ENCODE data around the gene CRTC1.
A peak's percentile ranks its signal among the peaks of the same experiment; 100 is the strongest.

The CRTC1 gene
- total RNA-seq: 8.6 to 27.1 reads per million in 2 experiments

DNA sequence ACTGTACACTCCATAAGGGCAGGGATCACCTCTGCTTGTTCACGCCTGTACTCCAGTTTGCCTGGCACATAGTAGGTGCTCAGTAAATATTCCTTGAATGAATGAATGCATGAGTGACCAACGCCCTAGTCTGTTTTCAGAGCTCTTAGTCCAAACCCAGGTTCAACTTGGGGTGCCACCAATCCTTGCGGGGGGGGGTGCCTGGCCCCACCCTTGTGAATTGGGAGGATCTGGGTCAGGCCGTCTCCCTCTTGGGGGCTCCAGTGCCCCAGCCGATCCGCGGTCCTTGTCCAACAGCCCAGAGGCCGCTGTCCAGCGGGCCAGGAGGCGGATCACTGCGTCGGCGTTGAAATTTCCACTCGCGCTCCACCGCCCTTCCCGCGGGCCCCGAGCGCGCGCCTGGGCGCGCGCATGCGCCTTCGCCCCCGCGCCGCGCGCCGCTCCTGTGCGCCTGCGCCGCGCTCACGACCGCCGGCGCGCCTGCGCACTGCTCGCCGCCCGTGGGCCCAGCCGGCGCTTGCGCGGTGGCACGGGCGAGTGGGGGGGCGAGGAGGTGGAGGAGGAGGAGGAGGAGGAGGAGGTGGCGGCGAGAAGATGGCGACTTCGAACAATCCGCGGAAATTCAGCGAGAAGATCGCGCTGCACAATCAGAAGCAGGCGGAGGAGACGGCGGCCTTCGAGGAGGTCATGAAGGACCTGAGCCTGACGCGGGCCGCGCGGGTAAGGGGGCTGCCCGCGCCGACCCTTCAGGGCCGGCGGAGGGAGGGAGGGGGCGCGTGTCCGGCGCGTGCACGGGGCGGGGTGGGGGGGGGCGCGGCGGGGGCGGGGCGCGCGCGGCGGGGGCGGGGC, at the start of gene CRTC1:
CRTC1 (plus strand) TSS at position 572 of the 849 bp plus-strand sequence; CDS start at position 595, 23 bp downstream.
- DNase-seq (ENCODE audit: low read depth): peak; percentile 92

- no peak for DNase-seq (ENCODE audit: low read depth)
These were observed 48.7 kb upstream of the CRTC1 start for GRCh38 chr19:18634612-18635297.

DNA sequence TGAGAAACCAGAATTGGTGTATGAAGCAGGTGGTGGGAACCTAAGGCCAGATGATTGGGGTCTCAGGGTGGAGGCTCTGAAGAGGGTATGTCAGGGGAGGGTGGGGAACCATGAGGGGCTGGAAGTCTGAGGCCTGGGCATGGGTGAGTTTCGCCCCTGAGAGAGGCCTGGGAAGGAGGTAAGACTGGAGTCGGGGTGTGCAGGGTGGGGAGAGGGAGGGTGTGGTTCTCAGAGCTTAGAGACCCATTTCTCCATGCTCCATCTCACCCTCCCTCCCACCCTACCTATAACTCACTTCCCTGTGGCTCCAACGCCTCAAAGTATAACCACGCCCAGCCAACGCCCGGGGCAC, 47.7 kb upstream of the CRTC1 start:
- no peak for DNase-seq (ENCODE audit: low read depth)

- DNase-seq (ENCODE audit: low read depth): peak; percentile 99
These were observed 47.1 kb upstream of the CRTC1 start for GRCh38 chr19:18636183-18636968.

DNA sequence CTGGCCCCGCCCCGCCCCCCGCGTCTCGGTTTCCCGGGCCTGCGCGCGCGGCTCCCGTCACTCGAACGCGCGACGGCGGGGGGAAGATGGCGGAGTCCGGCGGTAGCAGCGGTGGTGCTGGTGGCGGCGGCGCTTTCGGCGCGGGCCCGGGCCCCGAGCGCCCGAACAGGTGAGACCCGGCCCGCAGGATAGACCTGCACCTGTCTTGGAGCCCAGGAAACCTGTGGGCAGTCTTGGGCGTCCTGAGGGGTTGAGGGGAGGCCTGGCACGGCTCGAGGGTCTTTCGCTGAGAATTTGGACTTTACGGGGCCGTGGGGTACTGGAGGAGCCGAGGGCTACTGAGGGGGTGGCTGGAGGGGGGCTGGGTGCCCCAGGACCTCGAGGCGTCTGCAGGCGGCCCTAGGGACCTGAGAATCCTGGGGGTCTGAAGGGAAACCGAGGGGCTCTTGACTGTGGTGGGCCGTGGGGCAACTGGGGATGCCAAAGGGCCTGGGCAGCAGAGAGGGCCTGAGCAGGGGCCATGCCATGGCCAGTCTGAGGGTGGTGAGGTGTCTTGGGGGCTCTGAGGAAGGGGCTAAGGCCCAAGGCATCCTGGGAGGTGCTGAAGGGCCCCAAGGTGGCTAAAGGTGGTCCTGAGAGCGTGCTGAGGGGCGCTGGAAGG, 46.4 kb upstream of the CRTC1 start, which contains the start of gene KLHL26:
KLHL26 (plus strand) TSS at position 60 of the 661 bp plus-strand sequence; CDS start at position 87, 27 bp downstream.
- DNase-seq (ENCODE audit: low read depth): no peak

DNA sequence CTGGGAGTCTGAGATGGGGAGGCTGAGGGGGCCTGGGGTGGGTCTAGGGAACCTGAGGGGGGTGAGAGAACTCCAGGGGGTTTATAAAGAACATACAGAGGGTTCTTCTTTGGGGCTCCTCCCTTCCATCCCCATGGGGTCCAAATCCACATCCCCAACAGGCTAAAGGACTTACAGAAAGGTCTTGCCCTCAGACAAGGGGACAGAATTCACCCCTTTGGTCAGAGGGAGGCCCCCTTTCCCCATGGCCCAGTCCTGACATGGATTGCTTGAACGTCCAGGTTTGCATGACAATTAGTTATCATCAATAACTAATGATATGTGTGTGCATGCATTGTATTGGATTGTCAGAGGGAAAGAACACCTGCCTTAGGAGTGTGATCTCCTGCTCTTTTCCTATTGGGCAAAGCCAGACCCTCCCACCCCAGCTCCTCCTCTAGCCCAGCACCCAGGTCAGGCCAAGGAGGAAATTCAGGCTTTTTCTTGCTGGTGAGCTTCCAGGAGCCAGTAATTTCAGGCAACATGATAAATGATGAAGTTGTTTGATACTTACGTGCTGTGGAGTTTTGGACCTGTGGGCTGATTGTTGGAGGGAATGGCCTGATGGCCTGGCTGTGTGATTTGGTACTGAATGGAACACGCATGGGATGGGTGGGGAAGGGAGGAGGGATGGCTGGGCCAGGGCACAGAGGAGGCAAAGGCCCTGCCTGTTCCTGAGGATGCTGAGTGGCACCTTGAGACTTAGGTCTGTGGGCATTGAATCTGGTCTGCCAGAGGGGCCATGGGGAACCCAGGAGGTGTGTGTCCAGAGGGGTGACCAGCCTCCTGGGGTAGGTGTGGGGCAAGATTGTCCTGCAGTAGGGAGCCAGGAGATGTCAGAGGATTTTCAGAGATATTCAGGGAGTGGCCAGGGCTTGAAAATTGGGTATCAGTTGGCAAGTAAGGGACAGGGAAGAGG, 45.5 kb upstream of the CRTC1 start:
- DNase-seq (ENCODE audit: low read depth): no peak

GRCh38 chr19:18639706-18640243, 43.7 kb upstream of the CRTC1 start:
- DNase-seq (ENCODE audit: low read depth): no peak

DNA sequence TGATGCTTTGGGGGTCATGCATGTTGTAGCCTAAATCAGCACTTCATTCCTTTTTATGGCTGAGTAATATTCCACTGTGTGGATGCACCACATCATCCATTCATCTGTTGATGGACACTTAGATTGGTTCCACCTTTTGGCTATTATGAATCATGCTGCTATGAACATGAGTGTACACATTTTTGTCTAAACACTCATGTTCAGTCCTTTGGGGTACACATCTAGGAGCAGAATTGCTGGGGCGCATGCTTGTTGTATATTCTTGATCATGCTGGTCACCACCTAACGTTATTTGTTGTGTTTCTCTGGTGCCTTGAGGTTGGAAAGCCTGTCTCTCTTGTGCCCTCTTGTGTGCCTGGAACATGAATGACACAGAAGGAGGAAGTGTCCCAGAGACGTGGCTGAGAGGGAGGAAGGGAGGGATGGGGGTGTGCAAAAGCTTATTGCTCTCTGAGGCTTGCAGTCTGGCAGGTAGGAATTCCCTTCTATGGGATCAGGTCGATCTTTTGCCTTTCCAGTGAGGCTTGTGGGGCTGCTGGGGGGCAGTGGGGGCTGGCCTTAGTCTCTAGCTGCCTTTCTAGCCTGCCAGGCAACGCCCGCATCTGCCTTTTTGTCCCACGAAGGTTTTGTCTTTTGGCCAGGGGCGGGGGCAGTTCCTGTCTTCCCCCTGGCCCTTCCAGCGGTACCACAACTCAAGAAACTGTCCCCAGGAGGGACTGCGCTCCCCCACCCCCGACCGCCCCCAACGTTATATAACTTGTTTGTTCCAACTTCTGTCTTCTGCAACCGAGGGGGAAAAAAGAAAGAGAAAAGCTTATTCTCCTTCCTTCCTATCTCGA, 39.1 kb upstream of the CRTC1 start:
- DNase-seq (ENCODE audit: low read depth): no peak

DNA sequence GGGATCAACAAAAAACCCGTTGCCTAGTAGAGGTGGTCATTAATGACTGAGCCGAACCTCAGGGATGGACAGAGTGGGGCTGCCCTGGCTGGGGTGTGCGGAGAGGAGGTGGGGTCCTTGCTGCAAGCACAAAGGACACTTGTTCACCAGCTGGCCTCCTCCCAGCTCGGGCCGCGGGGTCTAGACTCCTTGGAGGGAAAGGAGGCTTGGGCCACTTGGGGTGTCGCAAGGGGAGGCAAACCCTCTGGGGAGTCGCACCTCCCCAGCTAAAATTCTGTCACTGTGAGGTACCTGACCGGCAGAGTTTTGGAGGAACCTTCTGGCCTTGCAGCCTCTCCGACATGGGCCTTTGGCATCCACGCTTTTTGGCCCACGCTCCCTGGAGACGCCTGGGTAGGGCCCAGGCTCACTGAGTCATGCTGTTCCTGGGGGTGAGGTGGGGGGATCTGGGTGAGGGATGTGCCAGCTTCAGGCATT, 38.4 kb upstream of the CRTC1 start:
- no peak for DNase-seq (ENCODE audit: low read depth)

- DNase-seq (ENCODE audit: low read depth): no peak
These were observed 36.7 kb upstream of the CRTC1 start for GRCh38 chr19:18646535-18647370.

- DNase-seq (ENCODE audit: low read depth): no peak
These were observed 36.1 kb upstream of the CRTC1 start for GRCh38 chr19:18647371-18647767.

- no peak for DNase-seq (ENCODE audit: low read depth)
These were observed 35.7 kb upstream of the CRTC1 start for GRCh38 chr19:18647807-18648206.

DNA sequence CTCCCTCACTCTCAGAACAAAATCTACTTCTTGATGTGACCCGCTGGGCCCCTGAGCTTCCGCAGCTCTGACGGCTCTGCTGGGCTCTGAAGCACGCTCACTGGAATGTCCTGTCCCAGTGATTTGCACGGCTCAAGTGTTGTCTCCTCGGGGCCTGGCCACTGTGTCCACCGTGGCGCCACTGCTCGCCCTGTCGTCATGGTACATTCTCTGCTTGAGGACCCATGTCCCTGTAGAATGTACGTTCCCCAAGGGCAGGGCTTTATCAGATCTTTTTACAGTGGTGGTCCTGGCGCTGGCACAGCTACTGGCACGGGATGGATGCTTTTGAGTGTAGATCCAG, 34.5 kb upstream of the CRTC1 start:
- DNase-seq (ENCODE audit: low read depth): no peak

DNA sequence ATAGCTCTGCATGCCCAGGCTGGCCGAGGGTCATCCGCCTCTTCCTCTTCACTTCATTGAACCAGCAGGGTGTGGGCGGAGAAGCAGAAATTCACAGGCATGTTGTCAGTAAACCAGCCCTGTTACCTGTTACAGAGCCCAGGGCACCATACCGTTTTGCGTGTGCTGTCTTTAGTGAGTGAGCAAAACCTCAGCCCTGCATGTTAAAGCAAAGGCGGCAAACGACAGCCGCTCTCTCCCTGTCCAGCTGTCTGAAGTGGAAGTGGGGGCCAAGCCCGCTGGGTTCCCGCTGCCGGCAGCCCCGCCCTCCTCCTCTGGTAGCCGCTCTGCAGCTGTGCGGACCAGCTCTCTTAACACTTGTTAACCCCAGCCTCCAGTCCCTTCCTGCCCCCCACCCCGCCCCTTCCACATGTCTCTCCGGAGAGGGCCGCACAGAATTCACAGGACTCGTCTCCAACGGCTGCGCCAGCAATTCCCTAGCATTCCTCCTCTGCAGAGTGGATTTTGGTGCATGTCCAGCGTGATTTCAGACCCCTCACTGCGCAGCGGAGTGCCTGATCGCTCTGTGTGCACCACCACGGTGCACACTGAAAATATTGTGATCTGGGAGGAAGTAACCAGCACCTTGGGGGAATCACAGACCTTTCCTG, 34.0 kb upstream of the CRTC1 start:
- no peak for DNase-seq (ENCODE audit: low read depth)

- no peak for DNase-seq (ENCODE audit: low read depth)
These were observed 33.5 kb upstream of the CRTC1 start for GRCh38 chr19:18650021-18650390.

DNA sequence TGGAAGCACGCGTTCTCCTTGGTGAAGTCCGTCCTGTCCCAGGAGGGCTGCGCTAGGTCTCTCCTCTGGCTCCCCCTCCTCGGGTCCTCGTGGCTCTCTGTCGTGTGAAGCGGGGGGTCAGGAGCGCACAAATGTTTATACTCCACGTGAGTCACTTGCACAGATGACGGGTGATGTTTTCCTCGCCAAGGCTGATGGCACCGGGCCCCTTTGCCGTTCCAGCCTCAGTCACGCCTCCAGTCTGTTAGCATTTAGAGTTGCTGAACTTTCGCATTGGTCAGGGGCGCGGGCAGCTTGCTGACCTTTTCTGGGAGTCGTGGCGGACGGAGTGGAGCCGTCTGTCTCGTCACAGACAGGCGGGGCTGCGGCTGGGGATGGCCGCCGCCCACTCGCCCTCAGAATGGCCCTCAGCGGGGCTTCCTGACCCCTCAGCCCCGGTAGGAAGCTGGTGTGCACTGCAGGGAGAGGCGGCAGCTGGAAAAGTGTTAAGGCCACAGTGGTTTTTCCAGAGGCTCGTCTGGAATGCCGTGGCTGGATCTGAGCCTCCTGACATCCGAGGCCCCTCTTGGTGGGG, 32.9 kb upstream of the CRTC1 start:
- DNase-seq (ENCODE audit: low read depth): no peak

DNA sequence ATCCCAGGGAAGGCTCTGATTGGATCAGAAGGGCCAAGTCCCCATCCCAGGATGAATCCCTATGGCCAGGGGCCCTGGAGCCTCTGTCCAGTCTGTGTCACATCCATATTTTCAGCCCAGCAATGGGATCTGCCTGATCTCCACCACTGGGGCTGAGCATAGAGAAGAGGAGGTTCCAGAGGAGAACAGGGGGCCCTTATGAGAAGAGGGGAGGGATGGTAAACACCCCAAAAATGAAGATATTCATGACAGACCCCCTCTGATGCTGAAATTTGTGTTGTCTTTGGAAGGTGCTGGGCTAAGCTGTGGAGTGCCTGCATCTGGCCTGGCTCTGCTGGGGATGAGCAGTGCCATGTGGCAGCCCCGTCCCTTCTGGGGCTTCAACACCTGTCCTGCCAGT, 32.2 kb upstream of the CRTC1 start:
- no peak for DNase-seq (ENCODE audit: low read depth)

- no peak for DNase-seq (ENCODE audit: low read depth)
These were observed 31.7 kb upstream of the CRTC1 start for GRCh38 chr19:18651733-18652132.
